ENCODE data around the gene ITPKC.

GRCh38 chr19:40714441-40715299 lies 2.2 kb upstream of the ITPKC start:
- no peak for TF ChIP-seq CEBPB (IDR thresholded peaks at IDR 0.05)
- TF ChIP-seq MAX (IDR thresholded peaks at IDR 0.05), result no peak
- TF ChIP-seq REST (IDR thresholded peaks at IDR 0.05; ENCODE audit: low read depth), result no peak
- TF ChIP-seq TCF12 (IDR thresholded peaks at IDR 0.05; ENCODE audit: low read depth), result no peak
- no peak for TF ChIP-seq YY1 (IDR thresholded peaks at IDR 0.05; ENCODE audit: low read depth)
- no peak for TF ChIP-seq EP300 (IDR thresholded peaks at IDR 0.05; ENCODE audit: borderline replicate concordance)
- no peak for TF ChIP-seq TEAD4 (IDR thresholded peaks at IDR 0.05)
- no peak for TF ChIP-seq USF1 (IDR thresholded peaks at IDR 0.05)
